ENCODE results near the gene TAS2R1.

The TAS2R1 gene

GRCh38 chr5:9596171-9596780 is 33.9 kb downstream of the TAS2R1 start:
- H3K27ac ChIP-seq, result no peak overlapping the region
- no peak for DNase-seq (ENCODE audit: low read depth, low spot score)

- H3K27ac ChIP-seq, result no peak overlapping the region
- DNase-seq (ENCODE audit: low read depth, low spot score), result no peak
These were observed 35.2 kb downstream of the TAS2R1 start for GRCh38 chr5:9594913-9595312.

GRCh38 chr5:9589049-9589835 is 40.9 kb downstream of the TAS2R1 start:
- DNase-seq (ENCODE audit: low read depth, low spot score), result no peak
- no peak overlapping the region for H3K27ac ChIP-seq

- no peak overlapping the region for H3K27ac ChIP-seq
- DNase-seq (ENCODE audit: low read depth, low spot score), result no peak
These were observed 41.9 kb downstream of the TAS2R1 start for GRCh38 chr5:9588254-9588653.

- no peak for DNase-seq (ENCODE audit: low read depth, low spot score)
- no peak overlapping the region for H3K27ac ChIP-seq
These were observed 43.0 kb downstream of the TAS2R1 start for GRCh38 chr5:9587135-9587534.

- DNase-seq (ENCODE audit: low read depth, low spot score), result no peak
- no peak overlapping the region for H3K27ac ChIP-seq
These were observed 47.7 kb downstream of the TAS2R1 start for GRCh38 chr5:9582406-9582805.

Data from epithelial cell of prostate (primary cell).